Measurements from ENCODE around the gene FGF8. TPM values are rescaled to one million over a fixed set of nuclear protein-coding genes. Genes with fewer than 3 reads are reported as not detected.

FGF8 gene
- total RNA-seq, 1 experiment from 2014 or later = 14.3 TPM

DNA sequence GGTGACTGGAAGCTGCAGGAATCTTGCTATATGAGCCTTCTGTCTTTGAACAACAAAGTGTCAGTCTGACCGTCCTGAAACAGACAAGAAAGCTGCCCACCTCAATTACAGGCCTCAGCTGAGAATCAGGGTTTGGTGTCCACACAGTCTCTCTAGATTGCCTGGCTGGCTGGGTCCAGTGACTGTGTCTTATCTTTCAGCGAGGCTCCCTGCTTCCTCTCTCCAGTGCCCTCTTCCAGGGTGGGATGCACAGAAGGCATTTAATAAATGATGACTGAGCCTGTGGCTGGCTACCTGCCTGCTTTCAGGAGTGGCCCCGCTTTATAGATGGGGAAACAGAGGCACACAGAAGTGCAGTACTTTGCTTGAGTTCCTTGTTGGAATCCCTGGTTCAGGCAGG is 27.4 kb downstream of the FGF8 start:
- H2BK120ac ChIP-seq (ENCODE audit: low read depth, low read length, poor library complexity, severe bottlenecking) = no peak overlapping the region
- no peak overlapping the region for H3K18ac ChIP-seq (ENCODE audit: insufficient read length, low read depth, low read length)
- no peak overlapping the region for H3K4ac ChIP-seq (ENCODE audit: low read depth, low read length)
- H4K20me1 ChIP-seq (ENCODE audit: control insufficient read depth, insufficient read depth, insufficient read length) = no peaks in the 10 kb centered on the region
- no peak overlapping the region for H4K5ac ChIP-seq (ENCODE audit: insufficient read length, low read depth, low read length)
- no peaks in the 10 kb centered on the region for H3K79me1 ChIP-seq (ENCODE audit: insufficient read depth, low read depth, low read length, poor library complexity, severe bottlenecking)
- H2BK12ac ChIP-seq (ENCODE audit: insufficient read length, low read depth, low read length) = no peak overlapping the region
- no peaks in the 10 kb centered on the region for H3K9me3 ChIP-seq (ENCODE audit: control insufficient read depth, low read depth, low read length)
- no peak overlapping the region for H3K56ac ChIP-seq (ENCODE audit: insufficient read length, low read depth, low read length)
- Mint-ChIP-seq H3K36me3 (ENCODE audit: insufficient read depth in 1 of 3, low read depth in 3 of 3) (no peaks in the 10 kb centered on the region), H3K27me3 (ENCODE audit: low read depth) (peaks cover 6% of the 10 kb centered on the region; the same call in 1 of the 2 replicates), H3K27ac (no peak overlapping the region; a peak in 1 of 7 replicates), H3K9me3 (no peaks in the 10 kb centered on the region; a peak in 1 of 5 replicates), H3K4me3 (no peak overlapping the region), H3K4me1 (peaks cover 9% of the 10 kb centered on the region in 2 experiments)
- no peak overlapping the region for H3T11ph ChIP-seq (ENCODE audit: low read length)
- no peak overlapping the region for H3K27ac ChIP-seq (ENCODE audit: insufficient read length, low read depth, low read length)
- H3K27me3 ChIP-seq (ENCODE audit: insufficient read depth, low read length) = no peaks in the 10 kb centered on the region
- TF ChIP-seq, protein P1, sequence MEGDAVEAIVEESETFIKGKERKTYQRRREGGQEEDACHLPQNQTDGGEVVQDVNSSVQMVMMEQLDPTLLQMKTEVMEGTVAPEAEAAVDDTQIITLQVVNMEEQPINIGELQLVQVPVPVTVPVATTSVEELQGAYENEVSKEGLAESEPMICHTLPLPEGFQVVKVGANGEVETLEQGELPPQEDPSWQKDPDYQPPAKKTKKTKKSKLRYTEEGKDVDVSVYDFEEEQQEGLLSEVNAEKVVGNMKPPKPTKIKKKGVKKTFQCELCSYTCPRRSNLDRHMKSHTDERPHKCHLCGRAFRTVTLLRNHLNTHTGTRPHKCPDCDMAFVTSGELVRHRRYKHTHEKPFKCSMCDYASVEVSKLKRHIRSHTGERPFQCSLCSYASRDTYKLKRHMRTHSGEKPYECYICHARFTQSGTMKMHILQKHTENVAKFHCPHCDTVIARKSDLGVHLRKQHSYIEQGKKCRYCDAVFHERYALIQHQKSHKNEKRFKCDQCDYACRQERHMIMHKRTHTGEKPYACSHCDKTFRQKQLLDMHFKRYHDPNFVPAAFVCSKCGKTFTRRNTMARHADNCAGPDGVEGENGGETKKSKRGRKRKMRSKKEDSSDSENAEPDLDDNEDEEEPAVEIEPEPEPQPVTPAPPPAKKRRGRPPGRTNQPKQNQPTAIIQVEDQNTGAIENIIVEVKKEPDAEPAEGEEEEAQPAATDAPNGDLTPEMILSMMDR (conservative IDR thresholded peaks at IDR 0.05) = no peak
- WGBS (ENCODE audit: extremely low coverage, insufficient read length, low lambda C conversion rate) = no CpG with 5 or more reads among the region's 3 CpGs
- no peaks in the 10 kb centered on the region for H3K79me2 ChIP-seq (ENCODE audit: insufficient read depth, low read length)
- H2BK5ac ChIP-seq (ENCODE audit: insufficient read length, low read length) = no peak overlapping the region
- H3K4me2 ChIP-seq (ENCODE audit: insufficient read depth, insufficient read length, low read length) = no peak overlapping the region
- no peak overlapping the region for H4K8ac ChIP-seq (replicated peaks; ENCODE audit: insufficient read length, low read depth, low read length)
- no peaks in the 10 kb centered on the region for H3K23me2 ChIP-seq (ENCODE audit: insufficient read length, low read depth, low read length, poor library complexity, severe bottlenecking)
- H3K9ac ChIP-seq (ENCODE audit: extremely low read depth, insufficient read length, low read length) = no peak overlapping the region
- no peak overlapping the region for H2BK15ac ChIP-seq (ENCODE audit: low read depth, low read length)
- no peak overlapping the region for H2AK5ac ChIP-seq (ENCODE audit: insufficient read length, low read length)
- no peaks in the 10 kb centered on the region for H3K4me1 ChIP-seq (ENCODE audit: insufficient read depth, low read length)
- H2BK20ac ChIP-seq (ENCODE audit: low read depth, low read length, poor library complexity, severe bottlenecking) = no peak overlapping the region
- no peak overlapping the region for H3K14ac ChIP-seq (ENCODE audit: insufficient read depth, low read length)
- H4K91ac ChIP-seq (ENCODE audit: insufficient read length, low read depth, low read length) = no peak overlapping the region
- DNase-seq = no peak
- H3K23ac ChIP-seq (ENCODE audit: insufficient read length, low read depth, low read length) = no peak overlapping the region
- H2AFZ ChIP-seq (ENCODE audit: low read length) = no peak overlapping the region
